Measurements from ENCODE around the gene SCAMP2.

SCAMP2 gene

GRCh38 chr15:74812533-74812932, 60.6 kb downstream of the SCAMP2 start, which contains the start of gene LMAN1L:
Gene LMAN1L (plus strand): TSS chr15:74812835. CDS start chr15:74812855, 20 bp downstream.
- H3K27ac ChIP-seq: peak within 1 kb of the TSS; percentile 81
- TF ChIP-seq ZFX (IDR thresholded peaks at IDR 0.05): no peak
- no peak for TF ChIP-seq CTCF (conservative IDR thresholded peaks at IDR 0.05)

GRCh38 chr15:74809956-74810355, 63.2 kb downstream of the SCAMP2 start:
- TF ChIP-seq ZFX (IDR thresholded peaks at IDR 0.05) (no peak), CTCF (conservative IDR thresholded peaks at IDR 0.05) (no peak)
- H3K27ac ChIP-seq: no peak overlapping the region

GRCh38 chr15:74809242-74809641, 63.9 kb downstream of the SCAMP2 start:
- peak overlapping the region; percentile 51 for H3K27ac ChIP-seq
- no peak for TF ChIP-seq ZFX (IDR thresholded peaks at IDR 0.05)
- no peak for TF ChIP-seq CTCF (conservative IDR thresholded peaks at IDR 0.05)

GRCh38 chr15:74808840-74809229, 64.3 kb downstream of the SCAMP2 start:
- TF ChIP-seq ZFX (IDR thresholded peaks at IDR 0.05) (no peak), CTCF (conservative IDR thresholded peaks at IDR 0.05) (no peak)
- H3K27ac ChIP-seq: peak overlapping the region; percentile 51

GRCh38 chr15:74808078-74808839, 64.9 kb downstream of the SCAMP2 start:
- H3K27ac ChIP-seq: peak overlapping the region; percentile 51
- TF ChIP-seq ZFX (IDR thresholded peaks at IDR 0.05) (no peak), CTCF (conservative IDR thresholded peaks at IDR 0.05) (no peak)

- H3K27ac ChIP-seq: peak overlapping the region; percentile 51
- TF ChIP-seq ZFX (IDR thresholded peaks at IDR 0.05) (no peak), CTCF (conservative IDR thresholded peaks at IDR 0.05) (no peak)
These were observed 65.9 kb downstream of the SCAMP2 start for GRCh38 chr15:74807282-74807681.

GRCh38 chr15:74804935-74805334, 68.2 kb downstream of the SCAMP2 start:
- TF ChIP-seq ZFX (IDR thresholded peaks at IDR 0.05) (no peak), CTCF (conservative IDR thresholded peaks at IDR 0.05) (no peak)
- H3K27ac ChIP-seq: no peak overlapping the region
